ENCODE results near the gene MMAA.

MMAA gene

GRCh38 chr4:145703850-145704497 is 84.8 kb downstream of the MMAA start:
- FAIRE-seq (no peak), DNase-seq (ENCODE audit: insufficient read length, low spot score) (no peak)

GRCh38 chr4:145709336-145709735 is 90.2 kb downstream of the MMAA start:
- FAIRE-seq = no peak
- no peak for DNase-seq (ENCODE audit: insufficient read length, low spot score)

Measured in GM19239 (cell line).